T-cell (primary cell): Measurements from ENCODE around the gene LILRB5. TPM values are rescaled to one million over a fixed set of nuclear protein-coding genes. Genes with fewer than 3 reads are reported as not detected.
A peak's percentile ranks its signal among the peaks of the same experiment; 100 is the strongest.
"Not testable (repeated sequence)": the region's sequence is repeated elsewhere in the genome, so short reads cannot be mapped to it uniquely, and the experiment has no call there.

Experiments
- ATAC-seq, 4 experiments: fragments of 200-7000 bp in 3 of 4; fragments of 150-1000 bp in 1 of 4; cut with Tn5 transposase; replicated peaks in 1 of 4; 1 replicate in 3 of 4; 2 replicates in 1 of 4; pipeline ENCODE4 v1.10.0; 2021; ENCODE audit warnings: moderate library complexity in 3 of 4, mild to moderate bottlenecking in 2 of 4, moderate number of reproducible peaks in 1 of 4
- CTCF ChIA-PET, 2 donors: fragments of 300-600 bp; sonication (Branson Sonifier 250); formaldehyde crosslinking; loops; one replicate each; lab custom pipeline; 2022; ENCODE audit warnings: antibody characterized with exemption in 2 of 2; lab: Charles Lee
- POLR2A ChIA-PET, 2 donors: fragments of 300-600 bp; sonication (Branson Sonifier 250); formaldehyde crosslinking; loops; one replicate each; lab custom pipeline; 2022; ENCODE audit warnings: antibody characterized with exemption in 2 of 2; lab: Charles Lee
- DNase-seq, 35 experiments: peaks; one replicate each; pipeline versions ENCODE4 v3.0.0 to v3.0.0-alpha.2; 2013 to 2023
- H3K27ac ChIP-seq: one replicate; pipeline ENCODE4 v1.5.1; 2013; ENCODE audit warnings: low read length
- H3K27me3 ChIP-seq, 2 experiments: replicated peaks in 1 of 2; 1 replicate in 1 of 2; 2 replicates in 1 of 2; pipeline versions ENCODE4 v1.6.1 to v1.7.0; 2013; ENCODE audit warnings: low read length in 1 of 2, mixed read lengths in 1 of 2; ENCODE audit not compliant: control insufficient read depth in 2 of 2, insufficient read depth in 2 of 2; ENCODE audit errors: extremely low read depth in 1 of 2
- H3K36me3 ChIP-seq, 2 donors: 1 replicate in 1 of 2; 2 replicates in 1 of 2; pipeline versions ENCODE4 v1.6.1 to v1.7.0; 2013; ENCODE audit warnings: low read length in 1 of 2; ENCODE audit not compliant: control insufficient read depth in 2 of 2, insufficient read depth in 1 of 2; ENCODE audit errors: extremely low read depth in 1 of 2
- H3K4me1 ChIP-seq, 2 experiments: 1 replicate in 1 of 2; 2 replicates in 1 of 2; pipeline versions ENCODE4 v1.6.1 to v1.7.0; 2013; ENCODE audit warnings: low read length in 2 of 2, mixed read lengths in 1 of 2; ENCODE audit not compliant: insufficient read depth in 2 of 2, control insufficient read depth in 1 of 2; ENCODE audit errors: extremely low read depth in 1 of 2
- H3K4me3 ChIP-seq, 2 donors: 1 replicate in 1 of 2; 2 replicates in 1 of 2; pipeline versions ENCODE4 v1.5.1 to v1.7.0; 2013; ENCODE audit warnings: mild to moderate bottlenecking in 2 of 2, low read length in 1 of 2, moderate library complexity in 1 of 2; ENCODE audit not compliant: control insufficient read depth in 1 of 2; ENCODE audit errors: extremely low read depth in 1 of 2
- H3K9me3 ChIP-seq: 2 replicates; pipeline ENCODE4 v1.7.0; 2013
- H3K27ac Mint-ChIP-seq, 2 donors: one replicate each; pipeline ENCODE4 v1.8.0; 2020 to 2021; ENCODE audit warnings: mild to moderate bottlenecking in 2 of 2, mixed read lengths in 2 of 2
- H3K27me3 Mint-ChIP-seq, 2 donors: one replicate each; pipeline ENCODE4 v1.8.0; 2021 to 2022; ENCODE audit warnings: mixed read lengths in 2 of 2
- H3K36me3 Mint-ChIP-seq: one replicate; pipeline ENCODE4 v1.8.0; 2021; ENCODE audit warnings: mixed read lengths
- H3K4me1 Mint-ChIP-seq, 3 donors: one replicate each; pipeline ENCODE4 v1.8.0; 2020 to 2022; ENCODE audit warnings: mixed read lengths in 3 of 3, mild to moderate bottlenecking in 1 of 3
- H3K4me3 Mint-ChIP-seq, 3 donors: one replicate each; pipeline ENCODE4 v1.8.0; 2020 to 2022; ENCODE audit warnings: mild to moderate bottlenecking in 3 of 3, mixed read lengths in 3 of 3, moderate library complexity in 3 of 3
- H3K9me3 Mint-ChIP-seq, 3 donors: one replicate each; pipeline ENCODE4 v1.8.0; 2020 to 2022; ENCODE audit warnings: mixed read lengths in 3 of 3
- WGBS: methylation state at CpG from one replicate; pipeline ENCODE4 v1.1.5; 2013; ENCODE audit warnings: missing lambda C conversion rate; ENCODE audit not compliant: insufficient coverage; 5-methylcytosine and 5-hydroxymethylcytosine counted together
- total RNA-seq, 35 experiments: library from RNA in 6 of 35; stranded (reverse) in 6 of 35; fragments of 120-200 nt in 1 of 35; gene quantifications; one replicate each; pipeline versions ENCODE4 v1.2.1 to v1.2.4 and lab custom pipeline; 2013 to 2026

LILRB5 gene
- total RNA-seq, 5 donors from 2014 or later (not counting 1 experiment from before 2014, with no cell fraction given) = 0.13 TPM; not detected in 4

- H3K4me1 Mint-ChIP-seq = peaks cover 0 to 8% (median 3%) of the 10 kb centered on the region in 3 donors
- H3K4me3 ChIP-seq = no peak overlapping the region
- CTCF ChIA-PET = no interaction called here
- H3K27me3 Mint-ChIP-seq = peaks cover 0 to 2% of the 10 kb centered on the region in 2 donors
- WGBS = 72% methylated on average over 6 of the region's 9 CpGs
- no peaks in the 10 kb centered on the region for H3K9me3 ChIP-seq
- H3K27ac ChIP-seq = no peak overlapping the region
- ATAC-seq = no peak
- DNase-seq = no peak
- H3K9me3 Mint-ChIP-seq = no peaks in the 10 kb centered on the region
- no peak overlapping the region for H3K4me3 Mint-ChIP-seq
- no peak overlapping the region for H3K27ac Mint-ChIP-seq
- H3K27me3 ChIP-seq = no peaks in the 10 kb centered on the region
- no peaks in the 10 kb centered on the region for H3K4me1 ChIP-seq
- H3K36me3 Mint-ChIP-seq = no peaks in the 10 kb centered on the region
- POLR2A ChIA-PET = no interaction called here
- H3K36me3 ChIP-seq = no peaks in the 10 kb centered on the region
Observed at GRCh38 chr19:54216869-54217268, 40.2 kb downstream of the LILRB5 start.

DNA sequence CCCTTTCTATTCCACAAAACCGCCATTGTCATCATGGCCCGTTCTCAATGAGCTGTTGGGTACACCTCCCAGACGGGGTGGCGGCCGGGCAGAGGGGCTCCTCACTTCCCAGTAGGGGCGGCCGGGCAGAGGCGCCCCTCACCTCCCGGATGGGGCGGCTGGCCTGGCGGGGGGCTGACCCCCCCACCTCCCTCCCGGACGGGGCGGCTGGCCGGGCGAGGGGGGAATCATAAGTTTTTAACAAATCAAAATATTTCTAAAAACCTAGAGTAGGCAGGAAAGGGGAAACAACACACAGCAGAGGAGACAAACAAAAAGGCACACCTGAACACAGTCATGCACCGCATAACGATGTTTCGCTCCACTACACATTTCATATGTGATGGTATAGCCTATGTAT is 42.3 kb downstream of the LILRB5 start:
- H3K9me3 ChIP-seq, DNase-seq, H3K27ac Mint-ChIP-seq, ATAC-seq, H3K9me3 Mint-ChIP-seq, POLR2A ChIA-PET, H3K36me3 Mint-ChIP-seq, H3K36me3 ChIP-seq, CTCF ChIA-PET, H3K27me3 ChIP-seq, H3K4me3 ChIP-seq, H3K4me3 Mint-ChIP-seq, H3K27ac ChIP-seq, H3K27me3 Mint-ChIP-seq: not testable (repeated sequence)
- peaks cover 0 to 19% of the 10 kb centered on the region in 2 experiments for H3K4me1 ChIP-seq
- WGBS = no CpG with 5 or more reads among the region's 19 CpGs
- H3K4me1 Mint-ChIP-seq = peaks cover 17 to 23% (median 21%) of the 10 kb centered on the region in 3 donors

GRCh38 chr19:54214217-54214616 is 42.9 kb downstream of the LILRB5 start:
- CTCF ChIA-PET, H3K36me3 Mint-ChIP-seq, ATAC-seq, H3K4me3 Mint-ChIP-seq, H3K27me3 Mint-ChIP-seq, H3K36me3 ChIP-seq, H3K4me3 ChIP-seq, H3K27me3 ChIP-seq, H3K9me3 ChIP-seq, H3K9me3 Mint-ChIP-seq, H3K27ac Mint-ChIP-seq, DNase-seq, H3K27ac ChIP-seq, POLR2A ChIA-PET: not testable (repeated sequence)
- H3K4me1 ChIP-seq = peaks cover 0 to 24% of the 10 kb centered on the region in 2 experiments
- WGBS = no CpG with 5 or more reads among the region's 5 CpGs
- H3K4me1 Mint-ChIP-seq = peaks cover 22 to 27% (median 25%) of the 10 kb centered on the region in 3 donors

DNA sequence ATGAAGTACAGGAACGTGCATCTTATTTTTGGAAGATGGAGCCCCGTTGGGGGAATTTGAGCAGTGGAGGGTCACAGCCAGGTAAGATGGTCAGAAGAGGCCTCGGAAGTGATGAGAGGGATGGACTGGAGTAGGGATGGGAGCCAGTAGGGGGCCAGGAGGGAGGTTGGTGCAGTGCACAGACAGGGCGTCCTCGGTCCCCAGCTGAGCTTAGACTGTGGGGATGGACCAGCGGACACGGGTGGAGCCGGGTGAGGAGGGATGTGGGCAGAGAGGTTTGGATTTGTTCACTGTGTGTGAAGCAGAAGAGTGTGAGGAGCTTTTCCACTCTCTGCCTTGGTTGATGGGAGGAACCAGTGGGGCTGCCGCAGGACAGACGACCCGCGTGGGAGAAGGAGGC is 45.8 kb downstream of the LILRB5 start:
- ATAC-seq (peak in 1 of 4 experiments; percentile 6), DNase-seq (no peak)
- no peaks in the 10 kb centered on the region for H3K27me3 Mint-ChIP-seq
- 73% methylated on average over 10 of the region's 12 CpGs for WGBS
- no peaks in the 10 kb centered on the region for H3K9me3 ChIP-seq
- H3K27ac ChIP-seq = peak overlapping the region; percentile 64
- H3K36me3 ChIP-seq = peaks cover 7 to 19% of the 10 kb centered on the region in 2 donors
- no peaks in the 10 kb centered on the region for H3K9me3 Mint-ChIP-seq
- H3K4me3 Mint-ChIP-seq = peak overlapping the region in 2 of 3 donors; percentile 18 to 31
- CTCF ChIA-PET = interaction anchor here in 1 of 2 donors (0.7 to 1.7 kb wide), 4 partner anchors 21 to 357 kb away, joined by 3 to 12 read pairs (median 6); partner anchors contain the start of genes CNOT3, MBOAT7 and TSEN34
- no peaks in the 10 kb centered on the region for H3K27me3 ChIP-seq
- H3K4me3 ChIP-seq = no peak overlapping the region
- H3K4me1 Mint-ChIP-seq = peaks cover 50 to 55% (median 51%) of the 10 kb centered on the region in 3 donors
- H3K4me1 ChIP-seq = peaks cover 0 to 54% of the 10 kb centered on the region in 2 experiments
- POLR2A ChIA-PET = interaction anchor here in 1 of 2 donors (1.0 kb wide), 2 partner anchors 21 to 22 kb away, joined by 4 read pairs; partner anchors contain the start of genes MBOAT7 and TSEN34
- H3K36me3 Mint-ChIP-seq = peaks cover 21% of the 10 kb centered on the region
- H3K27ac Mint-ChIP-seq = peak overlapping the region; percentile 53 to 60

GRCh38 chr19:54209811-54210494 is 47.1 kb downstream of the LILRB5 start:
- ChIA-PET POLR2A (interaction anchor here in 1 of 2 donors (0.7 kb wide), 2 partner anchors 20 to 37 kb away, joined by 3 to 6 read pairs; no protein-coding TSS in a partner anchor), CTCF (interaction anchor here in 1 of 2 donors (0.5 to 1.7 kb wide), 2 partner anchors 21 to 1499 kb away, joined by 3 to 12 read pairs; partner anchors contain the start of gene MBOAT7)
- H3K27ac ChIP-seq = peak overlapping the region; percentile 64
- peaks cover 0 to 64% of the 10 kb centered on the region in 2 experiments for H3K4me1 ChIP-seq
- Mint-ChIP-seq H3K4me1 (peaks cover 61 to 65% (median 62%) of the 10 kb centered on the region in 3 donors), H3K27ac (peak overlapping the region; percentile 68 to 72), H3K9me3 (no peaks in the 10 kb centered on the region), H3K27me3 (no peaks in the 10 kb centered on the region), H3K4me3 (peak overlapping the region in 2 of 3 donors; percentile 18 to 40), H3K36me3 (peaks cover 31% of the 10 kb centered on the region)
- no peak for ATAC-seq
- 32% methylated on average over 10 of the region's 10 CpGs for WGBS
- H3K36me3 ChIP-seq = peaks cover 15 to 31% of the 10 kb centered on the region in 2 donors
- no peak overlapping the region for H3K4me3 ChIP-seq
- H3K9me3 ChIP-seq = no peaks in the 10 kb centered on the region
- peak in 17 of 35 experiments; percentile 8 to 56 (median 32) for DNase-seq
- H3K27me3 ChIP-seq = no peaks in the 10 kb centered on the region

DNA sequence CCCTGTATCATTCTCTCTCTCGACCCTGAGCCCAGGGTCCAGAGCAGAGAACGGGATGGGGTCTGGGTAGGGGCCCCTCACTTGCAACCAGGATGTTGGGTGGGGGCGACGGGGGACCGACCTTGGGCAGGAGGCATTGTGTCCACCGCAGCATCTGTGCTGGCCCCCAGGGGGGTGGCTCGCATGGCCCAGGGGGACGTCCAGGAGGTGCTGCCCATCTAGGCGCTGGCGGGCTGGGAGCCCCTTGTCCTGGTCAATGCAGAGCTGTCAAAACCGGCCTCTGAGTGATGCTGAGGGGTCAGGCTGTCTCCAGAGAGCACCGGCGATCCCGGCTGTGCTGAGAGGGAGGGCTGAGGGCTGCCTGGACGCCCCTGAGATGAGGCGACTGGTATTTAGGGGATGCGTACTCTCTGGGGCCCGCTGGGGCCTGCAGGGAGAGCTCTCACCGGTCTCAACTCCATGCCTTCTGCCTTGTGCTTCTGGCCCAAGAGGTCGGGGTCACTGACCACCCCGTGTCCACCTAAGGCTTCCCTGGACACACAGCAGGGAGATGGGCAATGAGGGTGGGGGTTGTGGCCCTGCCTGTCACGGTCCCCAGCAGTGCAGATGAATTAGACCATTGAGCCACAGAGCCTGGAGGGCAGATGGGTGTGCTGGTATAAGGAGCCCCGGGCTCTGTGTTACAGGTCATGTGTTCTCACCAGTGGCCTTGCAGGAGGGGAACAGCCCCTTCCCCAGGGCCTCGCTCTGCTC is 47.8 kb downstream of the LILRB5 start:
- Mint-ChIP-seq H3K36me3 (peaks cover 33% of the 10 kb centered on the region), H3K4me1 (peaks cover 69 to 73% (median 70%) of the 10 kb centered on the region in 3 donors), H3K27ac (no peak overlapping the region), H3K27me3 (no peaks in the 10 kb centered on the region), H3K9me3 (no peaks in the 10 kb centered on the region), H3K4me3 (peak overlapping the region in 1 of 3 donors; percentile 18)
- no peak for DNase-seq
- 82% methylated on average over 21 of the region's 24 CpGs for WGBS
- H3K9me3 ChIP-seq = no peaks in the 10 kb centered on the region
- no peak overlapping the region for H3K27ac ChIP-seq
- H3K4me3 ChIP-seq = no peak overlapping the region
- ATAC-seq = no peak
- no peaks in the 10 kb centered on the region for H3K27me3 ChIP-seq
- H3K36me3 ChIP-seq = peaks cover 17 to 38% of the 10 kb centered on the region in 2 donors
- ChIA-PET POLR2A (no interaction called here), CTCF (interaction anchor here in 1 of 2 donors (0.5 kb wide), 1 partner anchor 1500 kb away, joined by 3 read pairs; no protein-coding TSS in a partner anchor)
- peaks cover 0 to 70% of the 10 kb centered on the region in 2 experiments for H3K4me1 ChIP-seq
